Esophagus squamous epithelium (tissue), 4 donors: ENCODE results near the gene P4HA2.

ENCODE experiments used
- POLR2A ChIP-seq, 4 donors: fragments of 450-650 bp; IDR thresholded peaks; one replicate each; pipeline ENCODE4 v1.6.1; 2017; ENCODE audit warnings: antibody characterized with exemption in 4 of 4, mild to moderate bottlenecking in 4 of 4, moderate library complexity in 3 of 4
- TF ChIP-seq, protein P1 (sequence below), 6 experiments: fragments of 450-650 bp in 4 of 6; fragments of 200-600 bp in 2 of 6; sonication (generic) in 2 of 6; IDR thresholded peaks; one replicate each; pipeline ENCODE4 v1.5.1; 2016 to 2019; ENCODE audit warnings: antibody characterized with exemption in 6 of 6, mild to moderate bottlenecking in 4 of 6, moderate library complexity in 4 of 6

DNA sequence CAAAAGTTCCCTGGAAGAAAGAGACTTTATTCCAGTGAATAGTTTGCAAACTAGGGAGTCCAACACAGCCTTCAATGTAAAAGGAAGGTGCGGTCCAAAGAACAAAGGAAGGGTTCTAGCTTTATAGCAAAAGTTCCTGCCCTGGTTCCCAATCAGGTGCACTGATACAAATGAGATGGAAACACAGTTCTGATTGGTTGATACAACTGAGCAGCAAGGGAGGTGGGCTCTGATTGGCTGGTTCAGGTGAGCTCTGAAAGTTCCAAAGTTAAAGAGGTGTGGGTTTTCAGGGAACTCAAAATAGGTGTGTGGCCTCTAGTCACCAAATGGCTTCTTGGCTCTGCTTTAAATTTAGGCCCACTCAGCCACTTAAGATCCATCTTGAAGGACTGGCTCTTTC, 43.1 kb downstream of the P4HA2 start:
- TF ChIP-seq, protein P1, sequence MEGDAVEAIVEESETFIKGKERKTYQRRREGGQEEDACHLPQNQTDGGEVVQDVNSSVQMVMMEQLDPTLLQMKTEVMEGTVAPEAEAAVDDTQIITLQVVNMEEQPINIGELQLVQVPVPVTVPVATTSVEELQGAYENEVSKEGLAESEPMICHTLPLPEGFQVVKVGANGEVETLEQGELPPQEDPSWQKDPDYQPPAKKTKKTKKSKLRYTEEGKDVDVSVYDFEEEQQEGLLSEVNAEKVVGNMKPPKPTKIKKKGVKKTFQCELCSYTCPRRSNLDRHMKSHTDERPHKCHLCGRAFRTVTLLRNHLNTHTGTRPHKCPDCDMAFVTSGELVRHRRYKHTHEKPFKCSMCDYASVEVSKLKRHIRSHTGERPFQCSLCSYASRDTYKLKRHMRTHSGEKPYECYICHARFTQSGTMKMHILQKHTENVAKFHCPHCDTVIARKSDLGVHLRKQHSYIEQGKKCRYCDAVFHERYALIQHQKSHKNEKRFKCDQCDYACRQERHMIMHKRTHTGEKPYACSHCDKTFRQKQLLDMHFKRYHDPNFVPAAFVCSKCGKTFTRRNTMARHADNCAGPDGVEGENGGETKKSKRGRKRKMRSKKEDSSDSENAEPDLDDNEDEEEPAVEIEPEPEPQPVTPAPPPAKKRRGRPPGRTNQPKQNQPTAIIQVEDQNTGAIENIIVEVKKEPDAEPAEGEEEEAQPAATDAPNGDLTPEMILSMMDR (IDR thresholded peaks at IDR 0.05) = no peak
- TF ChIP-seq POLR2A (IDR thresholded peaks at IDR 0.05) = no peak
